KBM-7 (cell line): Measurements from ENCODE around the gene ADPRS.

Source experiments
- DNase-seq: peaks from one replicate; pipeline ENCODE4 v3.0.0-alpha.2; 2015
- in situ Hi-C: fragments of 300-500 bp; cut with MboI; formaldehyde crosslinking; loops from 2 replicates; pipeline ENCODE4 v1.14.3; 2020; ENCODE audit warnings: low sequenced_read_pairs, low pct_unique_long_range_greater_than_20kb, mixed read lengths

ADPRS gene

GRCh38 chr1:36100376-36100775 is 11.7 kb downstream of the ADPRS start:
- no peak for DNase-seq
- in situ Hi-C loops, result no loop called here

- DNase-seq, result no peak
- in situ Hi-C loops, result no loop called here
Observed at GRCh38 chr1:36101546-36101945, 12.9 kb downstream of the ADPRS start.

- in situ Hi-C loops, result loop anchor here (5.0 kb wide), 1 partner anchor 36 kb away; no protein-coding TSS in a partner anchor
- no peak for DNase-seq
Observed at GRCh38 chr1:36106269-36106668, 17.6 kb downstream of the ADPRS start.

GRCh38 chr1:36107394-36107793 is 18.7 kb downstream of the ADPRS start:
- in situ Hi-C loops, result loop anchor here (5.0 kb wide), 1 partner anchor 35 kb away; no protein-coding TSS in a partner anchor
- DNase-seq, result no peak

GRCh38 chr1:36108314-36108713 is 19.6 kb downstream of the ADPRS start:
- no peak for DNase-seq
- in situ Hi-C loops, result loop anchor here (5.0 kb wide), 1 partner anchor 34 kb away; no protein-coding TSS in a partner anchor

- DNase-seq, result peak; percentile 22
- in situ Hi-C loops, result loop anchor here (5.0 kb wide), 1 partner anchor 33 kb away; no protein-coding TSS in a partner anchor
Observed at GRCh38 chr1:36109041-36109679, 20.5 kb downstream of the ADPRS start.

- in situ Hi-C loops, result no loop called here
- DNase-seq, result no peak
Observed at GRCh38 chr1:36111151-36111550, 22.5 kb downstream of the ADPRS start.

GRCh38 chr1:36112823-36113222 is 24.1 kb downstream of the ADPRS start:
- no peak for DNase-seq
- in situ Hi-C loops, result no loop called here

GRCh38 chr1:36114371-36114770 is 25.7 kb downstream of the ADPRS start:
- in situ Hi-C loops, result no loop called here
- no peak for DNase-seq

GRCh38 chr1:36115200-36115669 is 26.5 kb downstream of the ADPRS start:
- in situ Hi-C loops, result no loop called here
- no peak for DNase-seq

GRCh38 chr1:36115931-36116330 is 27.2 kb downstream of the ADPRS start:
- in situ Hi-C loops, result no loop called here

GRCh38 chr1:36116901-36117300 is 28.2 kb downstream of the ADPRS start:
- DNase-seq, result no peak
- in situ Hi-C loops, result no loop called here

More at GRCh38 chr1:36115931-36116330, 27.2 kb downstream of the ADPRS start:
- DNase-seq, result no peak

GRCh38 chr1:36118447-36119204 is 29.9 kb downstream of the ADPRS start:
- in situ Hi-C loops, result no loop called here
- DNase-seq, result no peak

GRCh38 chr1:36119456-36119855 is 30.8 kb downstream of the ADPRS start:
- in situ Hi-C loops, result no loop called here
- no peak for DNase-seq

GRCh38 chr1:36122062-36123030 is 33.7 kb downstream of the ADPRS start:
- in situ Hi-C loops, result no loop called here
- DNase-seq, result no peak

- no peak for DNase-seq
- in situ Hi-C loops, result no loop called here
Observed at GRCh38 chr1:36123356-36123755, 34.7 kb downstream of the ADPRS start.

- in situ Hi-C loops, result no loop called here
- DNase-seq, result no peak
Observed at GRCh38 chr1:36124404-36125128, 35.9 kb downstream of the ADPRS start.

- in situ Hi-C loops, result no loop called here
Observed at GRCh38 chr1:36125129-36125991, 36.7 kb downstream of the ADPRS start, which contains the start of gene COL8A2. TSS of gene COL8A2 (minus strand) at chr1:36125222. CDS start at chr1:36100242, 24,980 bp downstream.

More at GRCh38 chr1:36125129-36125991, 36.7 kb downstream of the ADPRS start, which contains the start of gene COL8A2:
- no peak for DNase-seq
